Right lobe of liver (tissue), 6 donors: ENCODE measurements around the gene NOL4L. TPM values are rescaled to one million over a fixed set of nuclear protein-coding genes. Genes with fewer than 3 reads are reported as not detected.

ENCODE experiments used
- ATAC-seq, 4 donors: fragments of 200-7000 bp; cut with Tn5 transposase; one replicate each; pipeline ENCODE4 v1.9.1; 2020; ENCODE audit warnings: mild to moderate bottlenecking in 4 of 4, moderate library complexity in 4 of 4
- DNase-seq, 3 donors: peaks; one replicate each; pipeline ENCODE4 v3.0.0-alpha.2; 2020
- H3K27ac ChIP-seq, 3 donors: fragments of 200-600 bp; one replicate each; pipeline ENCODE4 v1.8.0; 2022
- H3K27me3 ChIP-seq, 2 donors: fragments of 200-600 bp; one replicate each; pipeline ENCODE4 v1.8.0; 2022
- H3K36me3 ChIP-seq, 4 donors: fragments of 200-600 bp; sonication (generic) in 1 of 4; one replicate each; pipeline versions ENCODE4 v1.5.1 to v1.8.0; 2017 to 2022; ENCODE audit warnings: control low read depth in 1 of 4
- H3K4me1 ChIP-seq, 4 donors: fragments of 200-600 bp; sonication (generic) in 1 of 4; one replicate each; pipeline versions ENCODE4 v1.5.1 to v1.8.0; 2017 to 2022; ENCODE audit warnings: control low read depth in 1 of 4
- H3K4me3 ChIP-seq, 3 donors: fragments of 200-600 bp; one replicate each; pipeline ENCODE4 v1.8.0; 2022
- H3K9me3 ChIP-seq, 4 donors: fragments of 200-600 bp; sonication (generic) in 1 of 4; one replicate each; pipeline versions ENCODE4 v1.5.1 to v1.8.0; 2017 to 2022; ENCODE audit warnings: control low read depth in 1 of 4
- POLR2A ChIP-seq: fragments of 450-650 bp; IDR thresholded peaks from one replicate; pipeline ENCODE4 v1.6.1; 2017; ENCODE audit warnings: antibody characterized with exemption, mild to moderate bottlenecking
- WGBS: methylation state at CpG from one replicate; pipeline ENCODE4 v1.1.6; 2018; ENCODE audit warnings: low coverage, low lambda C conversion rate; ENCODE audit not compliant: insufficient coverage; ENCODE audit errors: missing lambda C conversion rate; 5-methylcytosine and 5-hydroxymethylcytosine counted together
- intact Hi-C, 2 donors: fragments of 100-400 bp; cut with DNase I; formaldehyde crosslinking; loops; one replicate each; pipeline versions ENCODE4 v1.11.2 to v1.14.1; 2022
- total RNA-seq, 6 experiments: library from RNA; depleted of rRNA in 2 of 6; stranded (reverse); fragments of >200 nt in 2 of 6; fragmentation: NEBNext Ultra II Directional in 3 of 6; extraction: Animal tissue kit (Norgen Biotek cat#: 25700) in 3 of 6; gene quantifications; one replicate each; pipeline versions ENCODE4 v1.1.0 to v1.2.4, GENCODE V29; 2016 to 2023
- TF ChIP-seq, protein P1 (sequence below), 4 donors: fragments of 200-600 bp in 3 of 4; fragments of 450-650 bp in 1 of 4; IDR thresholded peaks; one replicate each; pipeline versions ENCODE4 v1.5.1 to v1.8.0; 2016 to 2022; ENCODE audit warnings: antibody characterized with exemption in 4 of 4, mild to moderate bottlenecking in 2 of 4
- donor health status: DM: no; HTN: yes; CAD: no.
- donor health status: DM: no; HTN: no; CAD: no.
- donor health status: DM: no; HTN: no; CAD: no.
- donor health status: DM: no; HTN: yes; CAD: no.
- donor health status: DM: no; HTN: yes; CAD: no.

Gene NOL4L
- total RNA-seq, 6 experiments from 2014 or later, result 4.3 to 6.5 (median 5.7) TPM

DNA sequence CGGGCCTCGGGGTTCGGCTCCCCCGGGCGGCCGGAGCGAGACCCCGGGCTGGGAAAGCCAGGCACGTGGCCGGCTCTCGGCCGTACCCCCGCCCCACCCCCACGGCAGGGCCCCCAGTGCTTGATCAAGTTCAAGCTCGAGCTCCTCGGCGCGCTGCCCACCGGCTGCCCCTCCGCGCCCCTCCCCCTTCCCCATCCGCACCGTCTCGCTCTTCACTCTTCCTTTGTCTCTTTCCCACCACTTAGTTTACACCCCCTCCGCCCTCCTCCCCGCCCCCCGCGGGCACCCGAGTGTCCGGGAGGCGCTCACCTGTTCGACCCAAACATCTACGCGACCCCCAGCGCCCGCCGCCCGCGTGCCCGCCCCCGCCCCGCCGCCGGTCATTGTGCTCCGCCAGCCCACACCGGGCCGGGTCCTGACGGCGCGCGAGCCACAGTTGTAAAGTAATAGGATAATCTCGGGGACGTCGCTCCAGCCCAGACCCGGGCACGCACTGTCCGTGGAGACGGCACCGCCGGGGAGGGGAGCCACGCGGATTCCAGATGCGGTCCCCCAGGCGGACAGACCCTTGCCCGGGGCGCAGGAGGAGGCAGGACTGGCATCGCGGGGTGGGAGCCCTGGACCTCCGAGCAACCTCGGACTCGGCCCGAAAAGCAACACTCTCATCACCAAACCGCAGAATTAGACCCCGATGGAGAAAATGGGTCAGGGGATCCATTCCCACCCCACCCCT, 100.7 kb downstream of the NOL4L start:
- 2% methylated on average over 11 of the region's 74 CpGs for WGBS
- peaks cover 0 to 31% (median 5%) of the 10 kb centered on the region in 4 donors for H3K4me1 ChIP-seq

DNA sequence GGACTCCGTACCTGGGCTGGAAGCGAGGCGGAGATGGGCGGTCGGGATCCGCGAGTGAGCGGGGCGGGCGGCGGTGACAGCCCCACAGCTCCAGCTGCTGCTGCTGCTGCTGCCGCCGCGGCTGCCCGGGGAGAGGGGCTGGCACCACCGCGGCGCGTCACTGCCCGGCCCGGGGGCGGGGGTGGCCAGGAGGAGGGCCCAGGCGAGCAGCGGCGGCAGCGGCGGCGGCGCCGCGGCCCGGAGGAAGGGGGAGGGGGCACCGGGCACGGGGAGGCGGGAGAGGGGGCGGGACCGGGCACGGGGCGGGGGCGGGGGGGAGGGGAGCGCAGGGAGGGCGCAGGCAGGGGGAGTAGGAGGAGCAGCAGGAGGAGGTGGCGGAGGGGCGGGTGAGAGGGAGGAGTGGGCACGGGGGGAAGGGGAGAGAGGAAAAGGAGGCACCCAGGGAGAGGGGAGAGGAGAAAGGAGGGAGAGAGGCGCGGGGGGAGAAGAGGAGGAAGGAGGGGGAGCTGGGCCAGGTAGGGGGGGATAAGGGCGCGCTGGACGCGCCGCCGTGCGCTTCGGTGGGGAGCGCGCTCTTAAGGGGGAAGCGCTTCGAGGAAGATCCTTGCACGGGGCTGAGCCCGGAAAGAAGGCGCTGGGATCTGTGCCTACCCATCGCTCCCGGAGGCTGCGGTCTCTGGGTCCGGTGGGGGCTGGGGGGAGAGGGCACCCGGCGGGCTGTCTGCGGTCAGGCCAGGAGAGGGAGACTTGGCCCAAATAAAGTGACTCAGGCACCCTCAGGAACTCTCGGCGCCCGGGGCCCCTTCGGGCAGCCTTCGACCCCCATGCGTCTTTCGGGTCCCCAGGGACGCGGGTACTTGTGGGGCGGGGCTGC, 101.5 kb downstream of the NOL4L start:
- H3K36me3 ChIP-seq, result no peaks in the 10 kb centered on the region
- ATAC-seq (peak; percentile 55 to 79 (median 66)), DNase-seq (peak; percentile 88 to 89 (median 89))
- TF ChIP-seq, protein P1, sequence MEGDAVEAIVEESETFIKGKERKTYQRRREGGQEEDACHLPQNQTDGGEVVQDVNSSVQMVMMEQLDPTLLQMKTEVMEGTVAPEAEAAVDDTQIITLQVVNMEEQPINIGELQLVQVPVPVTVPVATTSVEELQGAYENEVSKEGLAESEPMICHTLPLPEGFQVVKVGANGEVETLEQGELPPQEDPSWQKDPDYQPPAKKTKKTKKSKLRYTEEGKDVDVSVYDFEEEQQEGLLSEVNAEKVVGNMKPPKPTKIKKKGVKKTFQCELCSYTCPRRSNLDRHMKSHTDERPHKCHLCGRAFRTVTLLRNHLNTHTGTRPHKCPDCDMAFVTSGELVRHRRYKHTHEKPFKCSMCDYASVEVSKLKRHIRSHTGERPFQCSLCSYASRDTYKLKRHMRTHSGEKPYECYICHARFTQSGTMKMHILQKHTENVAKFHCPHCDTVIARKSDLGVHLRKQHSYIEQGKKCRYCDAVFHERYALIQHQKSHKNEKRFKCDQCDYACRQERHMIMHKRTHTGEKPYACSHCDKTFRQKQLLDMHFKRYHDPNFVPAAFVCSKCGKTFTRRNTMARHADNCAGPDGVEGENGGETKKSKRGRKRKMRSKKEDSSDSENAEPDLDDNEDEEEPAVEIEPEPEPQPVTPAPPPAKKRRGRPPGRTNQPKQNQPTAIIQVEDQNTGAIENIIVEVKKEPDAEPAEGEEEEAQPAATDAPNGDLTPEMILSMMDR (IDR thresholded peaks at IDR 0.05), result peak in 2 of 4 donors; percentile 6 to 10
- peak; percentile 47 for TF ChIP-seq POLR2A
- peak overlapping the region; percentile 69 to 81 (median 75) for H3K4me3 ChIP-seq
- 2% methylated on average over 33 of the region's 79 CpGs for WGBS
- no peaks in the 10 kb centered on the region for H3K9me3 ChIP-seq
- H3K27me3 ChIP-seq, result no peaks in the 10 kb centered on the region
- H3K27ac ChIP-seq, result peak overlapping the region; percentile 58 to 88 (median 85)
- intact Hi-C loops, result no loop called here
- peaks cover 0 to 32% (median 5%) of the 10 kb centered on the region in 4 donors for H3K4me1 ChIP-seq

More for the DNA sequence above, 100.7 kb downstream of the NOL4L start:
- H3K4me3 ChIP-seq, result peak overlapping the region; percentile 54 to 81 (median 61)
- H3K36me3 ChIP-seq, result no peaks in the 10 kb centered on the region
- DNase-seq (peak; percentile 60 to 75 (median 66)), ATAC-seq (peak; percentile 9 to 29 (median 25))
- intact Hi-C loops, result no loop called here
- no peaks in the 10 kb centered on the region for H3K27me3 ChIP-seq
- TF ChIP-seq, protein P1 (IDR thresholded peaks at IDR 0.05), result peak in 1 of 4 donors; percentile 1
- no peak for TF ChIP-seq POLR2A
- H3K9me3 ChIP-seq, result no peaks in the 10 kb centered on the region
- peak overlapping the region; percentile 58 to 88 (median 85) for H3K27ac ChIP-seq

DNA sequence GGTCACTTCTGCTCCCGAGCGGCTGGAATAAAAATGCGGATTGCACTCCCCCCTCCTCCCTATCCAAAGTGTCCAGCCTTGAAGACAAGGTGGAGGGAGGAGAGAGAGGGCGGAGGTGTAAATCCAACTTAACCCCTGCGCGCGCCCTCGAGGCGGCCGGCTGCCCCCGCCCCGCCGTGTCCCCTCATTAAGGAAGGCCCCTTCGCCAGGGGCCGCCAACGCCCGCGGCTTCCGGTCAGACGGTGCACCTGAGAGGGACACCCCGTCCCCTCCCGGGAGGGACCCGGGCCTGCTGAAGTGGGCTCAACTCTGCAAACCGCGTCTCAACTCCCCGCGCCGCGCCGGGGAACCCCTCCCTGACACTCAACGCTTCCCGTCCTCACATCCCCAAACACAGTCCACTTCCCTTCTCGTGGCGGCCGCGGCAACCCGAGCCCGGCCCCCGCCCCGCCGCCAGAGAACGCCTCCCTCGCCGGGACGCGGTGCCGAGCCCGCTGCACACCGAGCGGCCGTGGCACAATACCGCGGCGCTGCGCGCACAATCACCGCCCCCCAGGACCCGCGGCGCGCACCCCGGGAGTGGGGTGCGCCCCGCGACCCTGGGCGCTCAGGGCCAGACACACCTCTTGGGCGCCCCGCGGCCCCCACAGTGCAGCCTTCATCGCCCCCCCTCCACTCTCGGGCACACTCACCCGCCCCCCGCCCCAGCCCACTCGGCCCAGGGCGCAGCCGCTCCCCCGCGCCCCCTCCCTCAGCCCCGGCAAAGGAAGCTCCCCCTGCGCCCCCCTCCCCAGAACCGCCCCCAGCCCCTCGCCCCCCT, 102.5 kb downstream of the NOL4L start:
- Histone ChIP-seq H3K4me1 (peaks cover 0 to 35% (median 7%) of the 10 kb centered on the region in 4 donors), H3K27ac (peak overlapping the region; percentile 41 to 65 (median 53)), H3K36me3 (no peaks in the 10 kb centered on the region), H3K9me3 (no peaks in the 10 kb centered on the region), H3K27me3 (no peaks in the 10 kb centered on the region), H3K4me3 (peak overlapping the region; percentile 69 to 81 (median 75))
- intact Hi-C loops, result no loop called here
- peak; percentile 10 to 46 (median 29) for ATAC-seq
- whole genome bisulfite sequencing, result 1% methylated on average over 15 of the region's 82 CpGs
- TF ChIP-seq, protein P1 (IDR thresholded peaks at IDR 0.05), result no peak
- no peak for TF ChIP-seq POLR2A
- DNase-seq, result peak; percentile 65 to 76 (median 68)

DNA sequence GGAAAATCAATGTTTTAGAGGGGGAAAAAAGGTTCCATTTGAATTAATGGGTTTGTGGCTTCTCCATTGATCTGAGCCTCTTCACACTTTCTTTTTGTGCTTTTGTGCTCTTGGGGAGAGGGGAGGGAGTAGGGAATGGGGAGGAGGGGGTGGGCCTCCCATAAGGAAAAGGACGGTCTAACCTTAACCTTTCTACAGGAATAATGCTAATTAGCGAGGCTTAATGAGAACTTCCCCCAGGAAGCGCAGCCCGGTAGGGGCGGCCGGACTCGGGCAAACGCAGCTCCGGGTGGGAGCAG, 103.0 kb downstream of the NOL4L start:
- no peaks in the 10 kb centered on the region for H3K27me3 ChIP-seq
- no peaks in the 10 kb centered on the region for H3K9me3 ChIP-seq
- H3K4me1 ChIP-seq, result peaks cover 0 to 40% (median 10%) of the 10 kb centered on the region in 4 donors
- no peak for TF ChIP-seq POLR2A
- DNase-seq (no peak), ATAC-seq (no peak)
- intact Hi-C loops, result no loop called here
- H3K36me3 ChIP-seq, result no peaks in the 10 kb centered on the region
- peak overlapping the region; percentile 69 to 81 (median 75) for H3K4me3 ChIP-seq
- WGBS, result 17% methylated on average over 4 of the region's 9 CpGs
- peak overlapping the region; percentile 41 to 65 (median 53) for H3K27ac ChIP-seq
